Measurements from ENCODE around the gene YJEFN3.

YJEFN3 gene

GRCh38 chr19:19558636-19559035, 29.9 kb downstream of the YJEFN3 start (continued):
- no peak for TF ChIP-seq ZNF776 (tag by site-specific recombination; IDR thresholded peaks at IDR 0.05; ENCODE audit: borderline replicate concordance)
- TF ChIP-seq, protein P1, sequence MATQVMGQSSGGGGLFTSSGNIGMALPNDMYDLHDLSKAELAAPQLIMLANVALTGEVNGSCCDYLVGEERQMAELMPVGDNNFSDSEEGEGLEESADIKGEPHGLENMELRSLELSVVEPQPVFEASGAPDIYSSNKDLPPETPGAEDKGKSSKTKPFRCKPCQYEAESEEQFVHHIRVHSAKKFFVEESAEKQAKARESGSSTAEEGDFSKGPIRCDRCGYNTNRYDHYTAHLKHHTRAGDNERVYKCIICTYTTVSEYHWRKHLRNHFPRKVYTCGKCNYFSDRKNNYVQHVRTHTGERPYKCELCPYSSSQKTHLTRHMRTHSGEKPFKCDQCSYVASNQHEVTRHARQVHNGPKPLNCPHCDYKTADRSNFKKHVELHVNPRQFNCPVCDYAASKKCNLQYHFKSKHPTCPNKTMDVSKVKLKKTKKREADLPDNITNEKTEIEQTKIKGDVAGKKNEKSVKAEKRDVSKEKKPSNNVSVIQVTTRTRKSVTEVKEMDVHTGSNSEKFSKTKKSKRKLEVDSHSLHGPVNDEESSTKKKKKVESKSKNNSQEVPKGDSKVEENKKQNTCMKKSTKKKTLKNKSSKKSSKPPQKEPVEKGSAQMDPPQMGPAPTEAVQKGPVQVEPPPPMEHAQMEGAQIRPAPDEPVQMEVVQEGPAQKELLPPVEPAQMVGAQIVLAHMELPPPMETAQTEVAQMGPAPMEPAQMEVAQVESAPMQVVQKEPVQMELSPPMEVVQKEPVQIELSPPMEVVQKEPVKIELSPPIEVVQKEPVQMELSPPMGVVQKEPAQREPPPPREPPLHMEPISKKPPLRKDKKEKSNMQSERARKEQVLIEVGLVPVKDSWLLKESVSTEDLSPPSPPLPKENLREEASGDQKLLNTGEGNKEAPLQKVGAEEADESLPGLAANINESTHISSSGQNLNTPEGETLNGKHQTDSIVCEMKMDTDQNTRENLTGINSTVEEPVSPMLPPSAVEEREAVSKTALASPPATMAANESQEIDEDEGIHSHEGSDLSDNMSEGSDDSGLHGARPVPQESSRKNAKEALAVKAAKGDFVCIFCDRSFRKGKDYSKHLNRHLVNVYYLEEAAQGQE (tag by site-specific recombination; IDR thresholded peaks at IDR 0.05), result no peak
- TF ChIP-seq WT1 (tag by site-specific recombination; IDR thresholded peaks at IDR 0.05), result no peak
- no peak for TF ChIP-seq ZSCAN30 (tag by site-specific recombination; IDR thresholded peaks at IDR 0.05)
- no peak for TF ChIP-seq ZNF449 (tag by site-specific recombination; IDR thresholded peaks at IDR 0.05)
- TF ChIP-seq GLIS1 (tag by site-specific recombination; IDR thresholded peaks at IDR 0.05), result no peak

- POLR2A ChIA-PET, result no interaction called here
- H3K4me1 ChIP-seq (ENCODE audit: control insufficient read depth, insufficient read depth, low read length), result no peaks in the 10 kb centered on the region
- TF ChIP-seq ZNF530 (tag by site-specific recombination; IDR thresholded peaks at IDR 0.05; ENCODE audit: low read depth) (no peak), ZNF629 (tag by site-specific recombination; IDR thresholded peaks at IDR 0.05) (no peak), GFI1B (tag by site-specific recombination; IDR thresholded peaks at IDR 0.05) (no peak), ZNF239 (tag by site-specific recombination; IDR thresholded peaks at IDR 0.05) (no peak), ZNF747 (tag by site-specific recombination; IDR thresholded peaks at IDR 0.05) (no peak), ZBTB20 (tag by site-specific recombination; IDR thresholded peaks at IDR 0.05) (no peak), HOXA7 (CRISPR knock-in tag; IDR thresholded peaks at IDR 0.05; ENCODE audit: borderline replicate concordance) (no peak)
- CTCF ChIA-PET, result interaction anchor here (0.6 to 3.3 kb wide), 5 partner anchors 9 to 43 kb away, joined by 3 to 15 read pairs (median 3); no protein-coding TSS in a partner anchor
- H3K36me3 ChIP-seq (ENCODE audit: control insufficient read depth in 2 of 2, insufficient read depth in 1 of 2, low read length in 2 of 2), result peaks cover 0 to 5% of the 10 kb centered on the region in 2 experiments; a peak in 2 of 3 replicates
- no peaks in the 10 kb centered on the region for H3K9me3 ChIP-seq (ENCODE audit: control insufficient read depth, insufficient read depth, low read depth, low read length)
- no peak overlapping the region for H3K27ac ChIP-seq (ENCODE audit: extremely low read depth, low read depth, low read length)
- H3K4me3 ChIP-seq (ENCODE audit: low read depth, low read length), result no peak overlapping the region
These were observed 31.2 kb downstream of the YJEFN3 start for GRCh38 chr19:19559931-19560330.

GRCh38 chr19:19561946-19562664, 33.4 kb downstream of the YJEFN3 start:
- CTCF ChIA-PET, result interaction anchor here (0.7 kb wide), 1 partner anchor 8 kb away, joined by 3 read pairs; no protein-coding TSS in a partner anchor
- H3K4me3 ChIP-seq (ENCODE audit: low read depth, low read length), result no peak overlapping the region
- H3K27ac ChIP-seq (ENCODE audit: extremely low read depth, low read depth, low read length), result no peak overlapping the region
- H3K4me1 ChIP-seq (ENCODE audit: control insufficient read depth, insufficient read depth, low read length), result no peaks in the 10 kb centered on the region
- TF ChIP-seq ZNF221 (tag by site-specific recombination; IDR thresholded peaks at IDR 0.05; ENCODE audit: borderline replicate concordance) (no peak), ZNF335 (tag by site-specific recombination; conservative IDR thresholded peaks at IDR 0.05) (no peak), ZNF223 (tag by site-specific recombination; IDR thresholded peaks at IDR 0.05) (no peak), ZNF555 (tag by site-specific recombination; conservative IDR thresholded peaks at IDR 0.05) (no peak), ZNF549 (tag by site-specific recombination; IDR thresholded peaks at IDR 0.05) (no peak), YY2 (tag by site-specific recombination; IDR thresholded peaks at IDR 0.05) (no peak), ZNF121 (tag by site-specific recombination; IDR thresholded peaks at IDR 0.05) (no peak), ZNF16 (tag by site-specific recombination; IDR thresholded peaks at IDR 0.05; ENCODE audit: low read depth) (no peak), ZNF76 (tag by site-specific recombination; IDR thresholded peaks at IDR 0.05; ENCODE audit: borderline replicate concordance, low read depth) (no peak), MYNN (tag by site-specific recombination; IDR thresholded peaks at IDR 0.05; ENCODE audit: borderline replicate concordance) (no peak)
- H3K36me3 ChIP-seq (ENCODE audit: control insufficient read depth in 2 of 2, insufficient read depth in 1 of 2, low read length in 2 of 2), result peaks cover 0 to 9% of the 10 kb centered on the region in 2 experiments; a peak in 2 of 3 replicates
- no peaks in the 10 kb centered on the region for H3K9me3 ChIP-seq (ENCODE audit: control insufficient read depth, insufficient read depth, low read depth, low read length)
- POLR2A ChIA-PET, result no interaction called here
